Suprapubic skin (tissue), 3 donors: Measurements from ENCODE around the gene CAVIN3.

Experiments
- POLR2A ChIP-seq, 2 donors: fragments of 450-650 bp; IDR thresholded peaks; one replicate each; pipeline ENCODE4 v1.6.1; 2017; ENCODE audit warnings: antibody characterized with exemption in 2 of 2, mild to moderate bottlenecking in 2 of 2, moderate library complexity in 2 of 2
- TF ChIP-seq, protein P1 (sequence below), 2 donors: fragments of 200-600 bp in 1 of 2; fragments of 450-650 bp in 1 of 2; sonication (generic) in 1 of 2; IDR thresholded peaks; one replicate each; pipeline ENCODE4 v1.5.1; 2016 to 2019; ENCODE audit warnings: antibody characterized with exemption in 2 of 2, mild to moderate bottlenecking in 1 of 2, moderate library complexity in 1 of 2

DNA sequence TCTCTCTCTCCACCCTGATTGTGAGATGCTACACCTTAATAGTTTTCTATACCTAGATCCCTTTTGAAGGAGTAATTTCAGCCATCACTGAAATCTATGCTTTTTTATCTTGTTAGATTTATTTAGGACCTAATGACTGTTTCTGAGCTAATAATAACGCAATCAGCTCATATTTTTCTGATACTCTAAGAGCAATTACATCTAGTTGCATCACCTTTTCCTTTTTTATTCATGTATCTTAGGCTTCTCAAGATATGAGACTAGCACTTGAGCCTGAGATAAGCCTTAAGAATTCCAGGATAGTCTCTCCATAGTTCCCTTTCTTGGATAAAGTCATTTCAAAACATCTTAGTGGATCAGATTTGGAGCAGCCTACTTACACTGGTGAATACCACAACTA lies 25.1 kb upstream of the CAVIN3 start:
- TF ChIP-seq, protein P1, sequence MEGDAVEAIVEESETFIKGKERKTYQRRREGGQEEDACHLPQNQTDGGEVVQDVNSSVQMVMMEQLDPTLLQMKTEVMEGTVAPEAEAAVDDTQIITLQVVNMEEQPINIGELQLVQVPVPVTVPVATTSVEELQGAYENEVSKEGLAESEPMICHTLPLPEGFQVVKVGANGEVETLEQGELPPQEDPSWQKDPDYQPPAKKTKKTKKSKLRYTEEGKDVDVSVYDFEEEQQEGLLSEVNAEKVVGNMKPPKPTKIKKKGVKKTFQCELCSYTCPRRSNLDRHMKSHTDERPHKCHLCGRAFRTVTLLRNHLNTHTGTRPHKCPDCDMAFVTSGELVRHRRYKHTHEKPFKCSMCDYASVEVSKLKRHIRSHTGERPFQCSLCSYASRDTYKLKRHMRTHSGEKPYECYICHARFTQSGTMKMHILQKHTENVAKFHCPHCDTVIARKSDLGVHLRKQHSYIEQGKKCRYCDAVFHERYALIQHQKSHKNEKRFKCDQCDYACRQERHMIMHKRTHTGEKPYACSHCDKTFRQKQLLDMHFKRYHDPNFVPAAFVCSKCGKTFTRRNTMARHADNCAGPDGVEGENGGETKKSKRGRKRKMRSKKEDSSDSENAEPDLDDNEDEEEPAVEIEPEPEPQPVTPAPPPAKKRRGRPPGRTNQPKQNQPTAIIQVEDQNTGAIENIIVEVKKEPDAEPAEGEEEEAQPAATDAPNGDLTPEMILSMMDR (IDR thresholded peaks at IDR 0.05): no peak
- TF ChIP-seq POLR2A (IDR thresholded peaks at IDR 0.05): no peak
